K562 (cell line): Measurements from ENCODE around the gene GPR135. TPM values are rescaled to one million over a fixed set of nuclear protein-coding genes. Genes with fewer than 3 reads are reported as not detected.
A peak's percentile ranks its signal among the peaks of the same experiment; 100 is the strongest.

Experiments
- CREB1 ChIP-seq, 2 experiments: sonication (generic) in 1 of 2; formaldehyde crosslinking in 1 of 2; IDR thresholded peaks; 2 replicates each; pipeline versions ENCODE4 v1.6.1 to v1.8.0; 2012 to 2022; ENCODE audit warnings: inconsistent platforms in 1 of 2, mild to moderate bottlenecking in 1 of 2, missing genetic modification reagents in 1 of 2, moderate library complexity in 1 of 2
- ESRRB ChIP-seq: fragments of 250-450 bp; sonication (Bioruptor Pico); IDR thresholded peaks from 2 replicates; pipeline ENCODE4 v1.5.0; 2020; ENCODE audit warnings: mild to moderate bottlenecking, moderate library complexity, borderline replicate concordance
- FOS ChIP-seq: IDR thresholded peaks from 3 replicates; pipeline ENCODE4 v1.6.1; 2011; ENCODE audit not compliant: insufficient read length; ENCODE audit errors: extremely low read depth
- GATAD2A ChIP-seq: fragments of 450-650 bp; IDR thresholded peaks from 2 replicates; pipeline ENCODE4 v1.6.1; 2017
- HDAC2 ChIP-seq: fragments of 450-650 bp; IDR thresholded peaks from 2 replicates; pipeline ENCODE4 v1.6.1; 2016; ENCODE audit warnings: mild to moderate bottlenecking
- HNRNPH1 ChIP-seq: fragments of 200-400 bp; formaldehyde crosslinking; optimal IDR thresholded peaks from 2 replicates; pipeline ENCODE3; 2017; ENCODE audit warnings: low read depth, mild to moderate bottlenecking, low read length, moderate library complexity
- HNRNPL ChIP-seq: fragments of 200-400 bp; formaldehyde crosslinking; IDR thresholded peaks from 2 replicates; pipeline ENCODE4 v1.6.1; 2017; ENCODE audit warnings: low read depth, mild to moderate bottlenecking, low read length
- MCM3 ChIP-seq: fragments of 450-650 bp; IDR thresholded peaks from 2 replicates; pipeline ENCODE4 v1.6.1; 2016
- MIER1 ChIP-seq: fragments of 450-650 bp; IDR thresholded peaks from 2 replicates; pipeline ENCODE4 v1.6.1; 2016; ENCODE audit warnings: antibody characterized with exemption, mild to moderate bottlenecking, low read depth
- NFATC3 ChIP-seq: fragments of 450-650 bp; IDR thresholded peaks from 2 replicates; pipeline ENCODE4 v1.6.1; 2017; ENCODE audit warnings: mild to moderate bottlenecking
- NFIX ChIP-seq: fragments of 250-450 bp; sonication (Bioruptor Pico); IDR thresholded peaks from 2 replicates; pipeline ENCODE4 v1.4.0; 2020; ENCODE audit warnings: low read depth, mild to moderate bottlenecking, moderate library complexity
- RAD51 ChIP-seq: fragments of 450-650 bp; IDR thresholded peaks from 2 replicates; pipeline ENCODE4 v1.7.1; 2016; ENCODE audit warnings: low read depth, mild to moderate bottlenecking, borderline replicate concordance
- RBM22 ChIP-seq: fragments of 200-400 bp; formaldehyde crosslinking; IDR thresholded peaks from 2 replicates; pipeline ENCODE4 v1.6.1; 2018; ENCODE audit warnings: low read length, low read depth; ENCODE audit not compliant: poor library complexity, severe bottlenecking
- YY1 ChIP-seq, 3 experiments: IDR thresholded peaks; 2 replicates each; pipeline ENCODE4 v1.6.1; 2011; ENCODE audit warnings: low read length in 2 of 3, mild to moderate bottlenecking in 2 of 3, moderate library complexity in 2 of 3, borderline replicate concordance in 1 of 3, control low read depth in 1 of 3, low read depth in 1 of 3; ENCODE audit not compliant: insufficient read depth in 3 of 3, insufficient replicate concordance in 2 of 3, control insufficient read depth in 1 of 3, insufficient read length in 1 of 3; ENCODE audit errors: extremely low read depth in 1 of 3
- ZNF239 ChIP-seq: fragments of 250-450 bp; sonication (Bioruptor Pico); IDR thresholded peaks from 2 replicates; pipeline ENCODE4 v1.4.0; 2020; ENCODE audit warnings: mild to moderate bottlenecking
- polyA plus RNA-seq, 8 experiments: library from polyadenylated mRNA; depleted of rRNA in 4 of 8; stranded (reverse) in 5 of 8; unstranded in 3 of 8; fragments of >200 nt; fragmentation: Nextera tagmentation in 2 of 8; fragmentation: Illumina TruSeq in 1 of 8; extraction: Ambion mirVana in 2 of 8; extraction: Trizol in 1 of 8; gene quantifications; 2 replicates each; pipeline versions ENCODE4 v1.2.1 to v1.2.3, GENCODE V29; 2011 to 2014; ENCODE audit warnings: inconsistent platforms in 1 of 8, missing spikeins in 1 of 8
- total RNA-seq, 7 experiments: library from RNA; depleted of rRNA in 6 of 7; stranded (reverse); fragments of >200 nt in 6 of 7; fragmentation: Illumina TruSeq in 2 of 7; extraction: Trizol in 2 of 7; gene quantifications; 2 replicates each; pipeline versions ENCODE4 v1.2.1 to v1.2.3, GENCODE V29; 2011 to 2021; ENCODE audit warnings: low replicate concordance in 1 of 7
- TF ChIP-seq, protein P1 (sequence below): fragments of 250-450 bp; sonication (Bioruptor Pico); IDR thresholded peaks from 2 replicates; pipeline ENCODE4 v1.8.0; 2022; ENCODE audit warnings: moderate library complexity, mild to moderate bottlenecking, inconsistent platforms
- TF ChIP-seq, protein P2 (sequence below): fragments of 450-650 bp; IDR thresholded peaks from 2 replicates; pipeline ENCODE4 v1.6.1; 2016; ENCODE audit warnings: missing biosample characterization, missing genetic modification characterization
- TF ChIP-seq, protein P3 (sequence below): fragments of 250-450 bp; sonication (Bioruptor Pico); IDR thresholded peaks from 2 replicates; pipeline ENCODE4 v1.4.0; 2020; ENCODE audit warnings: mild to moderate bottlenecking, moderate library complexity, borderline replicate concordance
- TF ChIP-seq, protein P4 (sequence below): fragments of 200-400 bp; formaldehyde crosslinking; IDR thresholded peaks from 2 replicates; pipeline ENCODE4 v1.6.1; 2017; ENCODE audit warnings: mild to moderate bottlenecking, low read depth, low read length, moderate library complexity

GPR135 gene
- total and polyA plus RNA-seq, 9 of the 15 experiments (the other 6 are each of a cell fraction or from before 2014, with no cell fraction given), result 0.06 to 1.6 (median 1.0) TPM

DNA sequence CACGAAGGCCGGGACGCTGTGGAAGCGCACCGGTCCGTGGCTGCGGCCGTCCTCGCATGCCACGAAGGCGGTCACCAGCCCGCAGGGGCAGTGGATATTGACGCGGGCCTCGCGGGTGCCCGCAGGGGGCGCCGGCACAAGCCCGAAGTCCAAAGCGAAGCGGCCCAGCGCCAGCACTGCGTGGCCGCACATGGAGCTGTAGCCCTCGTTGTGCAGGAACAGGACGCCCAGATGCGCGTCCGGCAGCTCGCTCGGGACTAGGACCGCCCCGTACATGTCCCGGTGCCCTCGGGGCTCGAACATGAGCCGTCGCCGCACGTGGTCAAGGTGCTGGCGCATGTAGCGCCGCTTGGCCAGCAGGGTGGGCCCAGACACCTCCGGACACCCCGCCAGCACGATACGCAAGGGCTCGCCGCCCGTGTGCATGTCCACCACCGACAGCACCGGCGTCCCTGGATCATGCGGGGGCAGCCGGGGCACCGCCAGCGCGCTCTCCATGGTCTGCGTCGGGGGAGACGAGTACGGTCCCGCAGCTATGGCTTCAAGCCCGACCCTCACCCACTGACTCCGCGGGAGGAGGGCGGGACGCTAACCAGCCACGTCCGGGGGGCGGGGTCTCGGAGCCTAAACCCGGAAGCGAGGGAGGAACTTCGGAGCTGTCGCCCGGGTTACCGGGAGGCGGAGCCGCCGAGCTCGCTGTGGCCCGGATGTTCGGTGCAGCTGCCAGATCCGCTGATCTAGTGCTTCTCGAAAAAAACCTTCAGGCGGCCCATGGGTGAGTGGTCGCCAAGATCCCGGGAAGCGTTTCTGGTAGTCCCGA, 18.8 kb upstream of the GPR135 start, which contains the start of the genes JKAMP and L3HYPDH (continued):
- TF ChIP-seq, protein P1, sequence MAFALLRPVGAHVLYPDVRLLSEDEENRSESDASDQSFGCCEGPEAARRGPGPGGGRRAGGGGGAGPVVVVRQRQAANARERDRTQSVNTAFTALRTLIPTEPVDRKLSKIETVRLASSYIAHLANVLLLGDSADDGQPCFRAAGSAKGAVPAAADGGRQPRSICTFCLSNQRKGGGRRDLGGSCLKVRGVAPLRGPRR, result no peak
- TF ChIP-seq, protein P2, sequence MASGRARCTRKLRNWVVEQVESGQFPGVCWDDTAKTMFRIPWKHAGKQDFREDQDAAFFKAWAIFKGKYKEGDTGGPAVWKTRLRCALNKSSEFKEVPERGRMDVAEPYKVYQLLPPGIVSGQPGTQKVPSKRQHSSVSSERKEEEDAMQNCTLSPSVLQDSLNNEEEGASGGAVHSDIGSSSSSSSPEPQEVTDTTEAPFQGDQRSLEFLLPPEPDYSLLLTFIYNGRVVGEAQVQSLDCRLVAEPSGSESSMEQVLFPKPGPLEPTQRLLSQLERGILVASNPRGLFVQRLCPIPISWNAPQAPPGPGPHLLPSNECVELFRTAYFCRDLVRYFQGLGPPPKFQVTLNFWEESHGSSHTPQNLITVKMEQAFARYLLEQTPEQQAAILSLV, result no peak
- TF ChIP-seq, protein P3, sequence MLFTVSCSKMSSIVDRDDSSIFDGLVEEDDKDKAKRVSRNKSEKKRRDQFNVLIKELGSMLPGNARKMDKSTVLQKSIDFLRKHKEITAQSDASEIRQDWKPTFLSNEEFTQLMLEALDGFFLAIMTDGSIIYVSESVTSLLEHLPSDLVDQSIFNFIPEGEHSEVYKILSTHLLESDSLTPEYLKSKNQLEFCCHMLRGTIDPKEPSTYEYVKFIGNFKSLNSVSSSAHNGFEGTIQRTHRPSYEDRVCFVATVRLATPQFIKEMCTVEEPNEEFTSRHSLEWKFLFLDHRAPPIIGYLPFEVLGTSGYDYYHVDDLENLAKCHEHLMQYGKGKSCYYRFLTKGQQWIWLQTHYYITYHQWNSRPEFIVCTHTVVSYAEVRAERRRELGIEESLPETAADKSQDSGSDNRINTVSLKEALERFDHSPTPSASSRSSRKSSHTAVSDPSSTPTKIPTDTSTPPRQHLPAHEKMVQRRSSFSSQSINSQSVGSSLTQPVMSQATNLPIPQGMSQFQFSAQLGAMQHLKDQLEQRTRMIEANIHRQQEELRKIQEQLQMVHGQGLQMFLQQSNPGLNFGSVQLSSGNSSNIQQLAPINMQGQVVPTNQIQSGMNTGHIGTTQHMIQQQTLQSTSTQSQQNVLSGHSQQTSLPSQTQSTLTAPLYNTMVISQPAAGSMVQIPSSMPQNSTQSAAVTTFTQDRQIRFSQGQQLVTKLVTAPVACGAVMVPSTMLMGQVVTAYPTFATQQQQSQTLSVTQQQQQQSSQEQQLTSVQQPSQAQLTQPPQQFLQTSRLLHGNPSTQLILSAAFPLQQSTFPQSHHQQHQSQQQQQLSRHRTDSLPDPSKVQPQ, result no peak
- peak; percentile 23; the same call in 1 of the 2 replicates for TF ChIP-seq HDAC2
- TF ChIP-seq MCM3, result no peak
- TF ChIP-seq MIER1, result no peak
- TF ChIP-seq HNRNPH1, result peak; percentile 40
- TF ChIP-seq NFIX (CRISPR knock-in tag), result no peak
- no peak for TF ChIP-seq ZNF239 (CRISPR knock-in tag)
- no peak for TF ChIP-seq FOS
- TF ChIP-seq, protein P4, sequence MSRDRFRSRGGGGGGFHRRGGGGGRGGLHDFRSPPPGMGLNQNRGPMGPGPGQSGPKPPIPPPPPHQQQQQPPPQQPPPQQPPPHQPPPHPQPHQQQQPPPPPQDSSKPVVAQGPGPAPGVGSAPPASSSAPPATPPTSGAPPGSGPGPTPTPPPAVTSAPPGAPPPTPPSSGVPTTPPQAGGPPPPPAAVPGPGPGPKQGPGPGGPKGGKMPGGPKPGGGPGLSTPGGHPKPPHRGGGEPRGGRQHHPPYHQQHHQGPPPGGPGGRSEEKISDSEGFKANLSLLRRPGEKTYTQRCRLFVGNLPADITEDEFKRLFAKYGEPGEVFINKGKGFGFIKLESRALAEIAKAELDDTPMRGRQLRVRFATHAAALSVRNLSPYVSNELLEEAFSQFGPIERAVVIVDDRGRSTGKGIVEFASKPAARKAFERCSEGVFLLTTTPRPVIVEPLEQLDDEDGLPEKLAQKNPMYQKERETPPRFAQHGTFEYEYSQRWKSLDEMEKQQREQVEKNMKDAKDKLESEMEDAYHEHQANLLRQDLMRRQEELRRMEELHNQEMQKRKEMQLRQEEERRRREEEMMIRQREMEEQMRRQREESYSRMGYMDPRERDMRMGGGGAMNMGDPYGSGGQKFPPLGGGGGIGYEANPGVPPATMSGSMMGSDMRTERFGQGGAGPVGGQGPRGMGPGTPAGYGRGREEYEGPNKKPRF, result no peak
- peak; percentile 25; the same call in 1 of the 2 replicates for TF ChIP-seq RAD51
- no peak for TF ChIP-seq ESRRB
- TF ChIP-seq CREB1 (IDR thresholded peaks at IDR 0.05), result no peak
- peak; percentile 72 for TF ChIP-seq CREB1 (CRISPR knock-in tag; IDR thresholded peaks at IDR 0.05)
- TF ChIP-seq YY1 (IDR thresholded peaks at IDR 0.05; ENCODE audit: borderline replicate concordance in 1 of 3, control insufficient read depth in 1 of 3, extremely low read depth in 1 of 3, insufficient read depth in 3 of 3, insufficient read length in 1 of 3, insufficient replicate concordance in 2 of 3, low read depth in 1 of 3, low read length in 2 of 3), result peak in 1 of 3 experiments; percentile 8
- TF ChIP-seq HNRNPL, result peak; percentile 85
- TF ChIP-seq RBM22, result peak; percentile 81
- TF ChIP-seq GATAD2A, result no peak
- no peak for TF ChIP-seq NFATC3
